ENCODE data around the gene LTB.

The LTB gene

GRCh38 chr6:31576897-31577578 is 5.2 kb downstream of the LTB start:
- no peak for DNase-seq (ENCODE audit: low read depth in 2 of 2)

GRCh38 chr6:31575952-31576685 is 6.1 kb downstream of the LTB start:
- DNase-seq (ENCODE audit: low read depth in 2 of 2), result no peak

GRCh38 chr6:31575335-31575901 is 6.8 kb downstream of the LTB start, which contains the start of gene TNF:
Gene TNF (plus strand): TSS chr6:31575565. CDS start chr6:31575742, 177 bp downstream.
- peak in 1 of 2 donors; percentile 78 for DNase-seq (ENCODE audit: low read depth in 2 of 2)

GRCh38 chr6:31574106-31575061 is 7.8 kb downstream of the LTB start:
- no peak for DNase-seq (ENCODE audit: low read depth in 2 of 2)

GRCh38 chr6:31573239-31574105 is 8.8 kb downstream of the LTB start:
- no peak for DNase-seq (ENCODE audit: low read depth in 2 of 2)

GRCh38 chr6:31572041-31572911 is 9.9 kb downstream of the LTB start, which contains the start of gene LTA:
Gene LTA (plus strand): TSS chr6:31572289. CDS start chr6:31572743, 454 bp downstream.
- DNase-seq (ENCODE audit: low read depth in 2 of 2), result no peak

GRCh38 chr6:31569861-31570536 is 12.2 kb downstream of the LTB start:
- DNase-seq (ENCODE audit: low read depth in 2 of 2), result no peak

- DNase-seq (ENCODE audit: low read depth in 2 of 2), result peak in 1 of 2 donors; percentile 66
These were observed 13.7 kb downstream of the LTB start for GRCh38 chr6:31568537-31568961.

- DNase-seq (ENCODE audit: low read depth in 2 of 2), result no peak
These were observed 14.5 kb downstream of the LTB start for GRCh38 chr6:31567531-31568370.

GRCh38 chr6:31560697-31561058 is 21.5 kb downstream of the LTB start:
- no peak for DNase-seq (ENCODE audit: low read depth in 2 of 2)

- no peak for DNase-seq (ENCODE audit: low read depth in 2 of 2)
These were observed 22.1 kb downstream of the LTB start for GRCh38 chr6:31559958-31560696.

GRCh38 chr6:31559606-31559957 is 22.6 kb downstream of the LTB start:
- DNase-seq (ENCODE audit: low read depth in 2 of 2), result no peak

GRCh38 chr6:31558631-31559500 is 23.4 kb downstream of the LTB start:
- no peak for DNase-seq (ENCODE audit: low read depth in 2 of 2)

- DNase-seq (ENCODE audit: low read depth in 2 of 2), result no peak
These were observed 24.0 kb downstream of the LTB start for GRCh38 chr6:31558318-31558625.

GRCh38 chr6:31557443-31558317 is 24.5 kb downstream of the LTB start:
- DNase-seq (ENCODE audit: low read depth in 2 of 2), result no peak

GRCh38 chr6:31556307-31556706 is 25.9 kb downstream of the LTB start:
- DNase-seq (ENCODE audit: low read depth in 2 of 2), result no peak

Measured in activated CD8-positive, alpha-beta memory T cell treated with anti-CD3 and anti-CD28 coated beads for 4 hours (primary cell).